ENCODE measurements around the gene DNAH14. TPM values are rescaled to one million over a fixed set of nuclear protein-coding genes. Genes with fewer than 3 reads are reported as not detected.

The DNAH14 gene
- total RNA-seq, 4 donors from 2014 or later = under 0.01 to 142 (median 4.1) TPM

- intact Hi-C loops (cut with DNase I; ENCODE audit: low total_unique reads) = no loop called here
Measured at GRCh38 chr1:225448146-225448805, 518.8 kb downstream of the DNAH14 start.

More at GRCh38 chr1:225448146-225448805, 518.8 kb downstream of the DNAH14 start:
- no peak for TF ChIP-seq CTCF (IDR thresholded peaks at IDR 0.05)
- TF ChIP-seq POLR2A (IDR thresholded peaks at IDR 0.05) = no peak
- no peaks in the 10 kb centered on the region for H3K9me3 ChIP-seq
- peaks cover 24 to 27% of the 10 kb centered on the region in 2 donors for H3K4me1 ChIP-seq
- peak; percentile 17 to 18 for DNase-seq
- no peaks in the 10 kb centered on the region for H3K36me3 ChIP-seq
- peak overlapping the region; percentile 2 to 8 for H3K4me3 ChIP-seq
- H3K27ac ChIP-seq = peak overlapping the region; percentile 91 to 94
- no peaks in the 10 kb centered on the region for H3K27me3 ChIP-seq

Data from uterus (tissue), 4 donors.